Smooth muscle cell (in vitro differentiated cells): ENCODE measurements around the gene ATP4A. TPM values are rescaled to one million over a fixed set of nuclear protein-coding genes. Genes with fewer than 3 reads are reported as not detected.

Experiments used
- DNase-seq: peaks from one replicate; lab custom pipeline; 2025; ENCODE audit not compliant: unreplicated experiment; lab: John Stamatoyannopoulos, UW
- H2AFZ ChIP-seq: fragments of 200-600 bp; sonication (generic); 2 replicates; pipeline ENCODE4 v1.6.0; 2016; ENCODE audit warnings: antibody characterized with exemption, low read depth, mild to moderate bottlenecking
- H3F3A ChIP-seq: fragments of 200-600 bp; sonication (generic); 2 replicates; pipeline ENCODE4 v1.6.0; 2017; ENCODE audit warnings: antibody characterized with exemption, low read depth
- H3K27ac ChIP-seq: fragments of 200-600 bp; sonication (generic); 2 replicates; pipeline ENCODE4 v1.5.1; 2016; ENCODE audit warnings: low read depth, mild to moderate bottlenecking
- H3K27me3 ChIP-seq: fragments of 200-600 bp; sonication (generic); 2 replicates; pipeline ENCODE4 v1.6.1; 2016; ENCODE audit warnings: low read depth, mild to moderate bottlenecking
- H3K36me3 ChIP-seq: fragments of 200-600 bp; sonication (generic); 2 replicates; pipeline ENCODE4 v1.5.1; 2016; ENCODE audit warnings: low read depth
- H3K4me1 ChIP-seq: fragments of 200-600 bp; sonication (generic); 2 replicates; pipeline ENCODE4 v1.5.1; 2016; ENCODE audit warnings: low read depth
- H3K4me2 ChIP-seq: fragments of 200-600 bp; sonication (generic); 2 replicates; pipeline ENCODE4 v1.6.0; 2016; ENCODE audit warnings: mild to moderate bottlenecking
- H3K4me3 ChIP-seq: fragments of 200-600 bp; sonication (generic); 2 replicates; pipeline ENCODE4 v1.5.1; 2016; ENCODE audit warnings: mild to moderate bottlenecking
- H3K79me2 ChIP-seq: fragments of 200-600 bp; sonication (generic); 2 replicates; pipeline ENCODE4 v1.6.0; 2016; ENCODE audit warnings: low read depth, mild to moderate bottlenecking
- H3K9ac ChIP-seq: fragments of 200-600 bp; sonication (generic); 2 replicates; pipeline ENCODE4 v1.6.0; 2016; ENCODE audit warnings: low read depth
- H3K9me3 ChIP-seq: fragments of 200-600 bp; sonication (generic); replicated peaks from 2 replicates; pipeline ENCODE4 v1.5.1; 2016; ENCODE audit warnings: low read depth
- H4K20me1 ChIP-seq: fragments of 200-600 bp; sonication (generic); 2 replicates; pipeline ENCODE4 v1.6.0; 2016; ENCODE audit warnings: low read depth
- WGBS: methylation state at CpG from one replicate; pipeline ENCODE4 v1.1.7; 2016; ENCODE audit warnings: low lambda C conversion rate; 5-methylcytosine and 5-hydroxymethylcytosine counted together
- polyA plus RNA-seq: library from polyadenylated mRNA; unstranded; fragments of >200 nt; fragmentation: Nextera tagmentation; extraction: Ambion mirVana; gene quantifications from 2 replicates; pipeline ENCODE4 v1.2.1, GENCODE V29; 2016
- total RNA-seq: library from RNA; depleted of rRNA; stranded (reverse); fragments of >200 nt; gene quantifications from 2 replicates; pipeline ENCODE4 v1.2.3, GENCODE V29; 2014
- TF ChIP-seq, protein P1 (sequence below): fragments of 200-600 bp; sonication (generic); IDR thresholded peaks from 2 replicates; pipeline ENCODE4 v1.5.1; 2017; ENCODE audit warnings: borderline replicate concordance, mild to moderate bottlenecking, antibody characterized with exemption; ENCODE audit not compliant: insufficient read depth, poor library complexity, severe bottlenecking

ATP4A gene
- total and polyA plus RNA-seq, 2 experiments from 2014 or later: not detected

DNA sequence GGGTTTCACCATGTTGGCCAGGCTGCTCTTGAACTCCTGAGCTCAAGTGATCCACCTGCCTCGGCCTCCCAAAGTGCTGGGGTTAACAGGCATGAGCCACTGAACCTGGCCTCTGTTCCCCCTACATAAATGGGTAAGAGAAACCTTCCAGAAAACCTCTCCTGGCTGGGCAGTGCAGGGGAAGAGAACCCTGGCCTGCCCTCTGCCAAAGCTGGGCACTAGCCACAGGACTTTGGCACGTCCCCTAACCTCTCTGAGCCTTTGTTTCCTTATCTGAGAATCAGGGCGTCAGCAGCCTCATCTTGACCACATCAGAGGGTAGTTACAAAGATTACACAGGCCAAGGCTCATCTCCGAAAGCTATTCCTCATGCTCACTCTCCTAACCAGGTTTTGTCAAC is 37.6 kb downstream of the ATP4A start:
- 92% methylated on average over 4 of the region's 4 CpGs for WGBS
- no peak overlapping the region for H3K4me2 ChIP-seq
- DNase-seq: no peak
- H3F3A ChIP-seq: no peaks in the 10 kb centered on the region
- H4K20me1 ChIP-seq: no peaks in the 10 kb centered on the region
- no peak overlapping the region for H2AFZ ChIP-seq
- no peaks in the 10 kb centered on the region for H3K9me3 ChIP-seq
- H3K27me3 ChIP-seq: peaks cover 6% of the 10 kb centered on the region
- H3K79me2 ChIP-seq: no peaks in the 10 kb centered on the region
- TF ChIP-seq, protein P1, sequence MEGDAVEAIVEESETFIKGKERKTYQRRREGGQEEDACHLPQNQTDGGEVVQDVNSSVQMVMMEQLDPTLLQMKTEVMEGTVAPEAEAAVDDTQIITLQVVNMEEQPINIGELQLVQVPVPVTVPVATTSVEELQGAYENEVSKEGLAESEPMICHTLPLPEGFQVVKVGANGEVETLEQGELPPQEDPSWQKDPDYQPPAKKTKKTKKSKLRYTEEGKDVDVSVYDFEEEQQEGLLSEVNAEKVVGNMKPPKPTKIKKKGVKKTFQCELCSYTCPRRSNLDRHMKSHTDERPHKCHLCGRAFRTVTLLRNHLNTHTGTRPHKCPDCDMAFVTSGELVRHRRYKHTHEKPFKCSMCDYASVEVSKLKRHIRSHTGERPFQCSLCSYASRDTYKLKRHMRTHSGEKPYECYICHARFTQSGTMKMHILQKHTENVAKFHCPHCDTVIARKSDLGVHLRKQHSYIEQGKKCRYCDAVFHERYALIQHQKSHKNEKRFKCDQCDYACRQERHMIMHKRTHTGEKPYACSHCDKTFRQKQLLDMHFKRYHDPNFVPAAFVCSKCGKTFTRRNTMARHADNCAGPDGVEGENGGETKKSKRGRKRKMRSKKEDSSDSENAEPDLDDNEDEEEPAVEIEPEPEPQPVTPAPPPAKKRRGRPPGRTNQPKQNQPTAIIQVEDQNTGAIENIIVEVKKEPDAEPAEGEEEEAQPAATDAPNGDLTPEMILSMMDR: no peak
- no peaks in the 10 kb centered on the region for H3K36me3 ChIP-seq
- H3K9ac ChIP-seq: no peak overlapping the region
- no peak overlapping the region for H3K27ac ChIP-seq
- no peaks in the 10 kb centered on the region for H3K4me1 ChIP-seq
- no peak overlapping the region for H3K4me3 ChIP-seq

DNA sequence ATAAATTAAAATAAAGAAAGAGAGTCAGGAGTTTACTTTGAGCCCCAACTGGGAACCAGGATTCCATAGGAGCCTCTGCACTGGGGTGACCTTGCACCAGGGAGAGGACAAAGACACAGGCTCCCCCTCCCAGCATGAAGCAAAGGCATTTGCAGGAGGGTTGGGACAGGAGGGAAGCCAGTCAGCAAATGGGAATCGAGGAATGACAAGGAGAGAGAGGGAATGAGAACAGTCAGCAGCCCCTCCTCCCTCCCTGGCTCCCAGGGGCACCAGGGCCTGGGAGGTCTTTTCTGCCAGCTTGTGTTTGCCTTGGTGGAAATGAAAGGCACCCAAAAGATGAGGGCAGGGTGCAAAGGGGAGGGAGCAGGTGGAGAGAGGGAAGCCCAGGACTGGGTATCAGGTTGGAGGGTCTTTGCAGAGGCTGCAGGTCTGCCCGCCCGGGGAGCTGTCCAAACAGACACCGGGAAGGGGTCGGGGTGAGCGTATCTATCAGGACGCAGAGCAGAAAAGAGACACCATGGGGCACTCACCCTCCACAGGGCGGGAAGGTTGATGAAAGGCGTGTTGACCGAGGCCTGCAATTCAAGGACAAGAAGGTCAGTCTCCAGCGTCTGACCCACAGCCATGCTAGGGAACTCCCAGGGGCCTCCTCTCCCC is 39.1 kb downstream of the ATP4A start:
- Histone ChIP-seq H3K79me2 (no peaks in the 10 kb centered on the region), H3K4me2 (no peak overlapping the region), H3F3A (no peaks in the 10 kb centered on the region), H3K27me3 (peaks cover 6% of the 10 kb centered on the region), H3K9ac (no peak overlapping the region), H2AFZ (no peak overlapping the region), H3K4me1 (no peaks in the 10 kb centered on the region), H3K27ac (no peak overlapping the region), H3K9me3 (no peaks in the 10 kb centered on the region), H3K36me3 (no peaks in the 10 kb centered on the region), H4K20me1 (no peaks in the 10 kb centered on the region), H3K4me3 (no peak overlapping the region)
- WGBS: 40% methylated on average over 11 of the region's 11 CpGs
- TF ChIP-seq, protein P1: no peak
- no peak for DNase-seq

DNA sequence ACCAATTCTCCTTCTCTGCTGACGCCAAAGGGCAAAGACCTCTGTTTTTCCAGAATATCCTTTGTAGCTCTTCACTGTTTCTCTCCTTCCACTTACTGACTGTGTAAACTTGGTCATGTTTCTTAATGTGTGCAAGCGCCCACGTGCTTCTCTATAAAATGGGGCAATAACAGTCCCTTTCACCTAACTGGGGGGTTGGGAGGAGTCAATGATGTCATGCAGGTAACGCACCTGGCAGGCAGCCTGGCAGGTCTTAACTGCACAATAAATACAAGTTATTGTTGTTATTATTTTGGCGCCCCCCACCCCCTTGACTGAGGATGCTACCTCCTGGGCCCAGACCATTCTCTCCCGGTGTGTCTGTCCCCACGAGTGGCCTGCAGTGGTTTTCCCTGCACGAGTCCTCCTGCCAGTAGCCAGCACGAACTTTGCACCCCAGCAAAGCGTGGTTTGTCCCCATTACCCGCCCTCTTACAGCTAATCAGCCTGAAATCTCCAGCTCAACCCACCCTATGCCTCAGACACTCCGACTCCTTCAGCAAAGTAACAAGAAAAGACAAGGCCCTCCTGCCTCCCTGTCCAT is 40.6 kb downstream of the ATP4A start:
- H4K20me1 ChIP-seq: no peaks in the 10 kb centered on the region
- TF ChIP-seq, protein P1: no peak
- H3K27me3 ChIP-seq: peaks cover 6% of the 10 kb centered on the region
- no peaks in the 10 kb centered on the region for H3K36me3 ChIP-seq
- WGBS: 92% methylated on average over 12 of the region's 12 CpGs
- no peak overlapping the region for H3K4me2 ChIP-seq
- no peaks in the 10 kb centered on the region for H3K79me2 ChIP-seq
- H3F3A ChIP-seq: no peaks in the 10 kb centered on the region
- no peak overlapping the region for H2AFZ ChIP-seq
- no peak overlapping the region for H3K27ac ChIP-seq
- H3K4me1 ChIP-seq: no peaks in the 10 kb centered on the region
- H3K9me3 ChIP-seq: no peaks in the 10 kb centered on the region
- H3K4me3 ChIP-seq: no peak overlapping the region
- H3K9ac ChIP-seq: no peak overlapping the region
- no peak for DNase-seq
